Left lung (tissue), 10 donors: ENCODE results near the gene AP2S1. TPM values are rescaled to one million over a fixed set of nuclear protein-coding genes. Genes with fewer than 3 reads are reported as not detected.
"Not testable (repeated sequence)": the region's sequence is repeated elsewhere in the genome, so short reads cannot be mapped to it uniquely, and the experiment has no call there.

Experiments used
- ATAC-seq: fragments of 200-7000 bp; cut with Tn5 transposase; one replicate; pipeline ENCODE4 v1.9.1; 2020; ENCODE audit warnings: moderate library complexity
- DNase-seq, 4 donors: peaks; one replicate each; pipeline ENCODE4 v3.0.0-alpha.2; 2013 to 2020
- H3K27ac ChIP-seq, 2 donors: fragments of 200-600 bp; sonication (generic) in 1 of 2; one replicate each; pipeline versions ENCODE4 v1.5.0 to v1.8.0; 2020 to 2021
- H3K27me3 ChIP-seq, 2 donors: fragments of 200-600 bp; sonication (generic) in 1 of 2; one replicate each; pipeline versions ENCODE4 v1.5.0 to v1.8.0; 2020 to 2021
- H3K36me3 ChIP-seq, 2 donors: fragments of 200-600 bp; sonication (generic) in 1 of 2; one replicate each; pipeline versions ENCODE4 v1.5.0 to v1.8.0; 2020 to 2021
- H3K4me1 ChIP-seq, 2 donors: fragments of 200-600 bp; one replicate each; pipeline ENCODE4 v1.8.0; 2021
- H3K4me3 ChIP-seq, 2 donors: fragments of 200-600 bp; sonication (generic) in 1 of 2; one replicate each; pipeline versions ENCODE4 v1.5.0 to v1.8.0; 2020 to 2021; ENCODE audit warnings: mild to moderate bottlenecking in 1 of 2
- H3K9me3 ChIP-seq, 2 donors: fragments of 200-600 bp; sonication (generic) in 1 of 2; one replicate each; pipeline versions ENCODE4 v1.5.0 to v1.8.0; 2020 to 2021
- intact Hi-C, 2 donors: fragments of 100-400 bp; cut with DNase I; formaldehyde crosslinking; loops; one replicate each; pipeline versions ENCODE4 v1.11.2 to v1.14.2; 2022
- polyA plus RNA-seq, 6 donors: library from polyadenylated mRNA; unstranded; fragments of 120-200 nt; gene quantifications; one replicate each; pipeline ENCODE4 v1.2.1, GENCODE V29; 2013; ENCODE audit not compliant: insufficient read length in 6 of 6
- total RNA-seq, 2 donors: library from RNA; stranded (reverse); fragmentation: NEBNext Ultra II Directional; extraction: Animal tissue kit (Norgen Biotek cat#: 25700); gene quantifications; one replicate each; pipeline ENCODE4 v1.2.1, GENCODE V29; 2021
- TF ChIP-seq, protein P1 (sequence below), 2 donors: fragments of 200-600 bp; sonication (generic) in 1 of 2; IDR thresholded peaks; one replicate each; pipeline versions ENCODE4 v1.5.0 to v1.8.0; 2021; ENCODE audit warnings: antibody characterized with exemption in 2 of 2
- donor health status: DM: no; HTN: yes; CAD: no.
- donor health status: DM: no; HTN: no; CAD: no.

AP2S1 gene
- total and polyA plus RNA-seq, 8 donors: 92.3 to 163 (median 113) TPM

DNA sequence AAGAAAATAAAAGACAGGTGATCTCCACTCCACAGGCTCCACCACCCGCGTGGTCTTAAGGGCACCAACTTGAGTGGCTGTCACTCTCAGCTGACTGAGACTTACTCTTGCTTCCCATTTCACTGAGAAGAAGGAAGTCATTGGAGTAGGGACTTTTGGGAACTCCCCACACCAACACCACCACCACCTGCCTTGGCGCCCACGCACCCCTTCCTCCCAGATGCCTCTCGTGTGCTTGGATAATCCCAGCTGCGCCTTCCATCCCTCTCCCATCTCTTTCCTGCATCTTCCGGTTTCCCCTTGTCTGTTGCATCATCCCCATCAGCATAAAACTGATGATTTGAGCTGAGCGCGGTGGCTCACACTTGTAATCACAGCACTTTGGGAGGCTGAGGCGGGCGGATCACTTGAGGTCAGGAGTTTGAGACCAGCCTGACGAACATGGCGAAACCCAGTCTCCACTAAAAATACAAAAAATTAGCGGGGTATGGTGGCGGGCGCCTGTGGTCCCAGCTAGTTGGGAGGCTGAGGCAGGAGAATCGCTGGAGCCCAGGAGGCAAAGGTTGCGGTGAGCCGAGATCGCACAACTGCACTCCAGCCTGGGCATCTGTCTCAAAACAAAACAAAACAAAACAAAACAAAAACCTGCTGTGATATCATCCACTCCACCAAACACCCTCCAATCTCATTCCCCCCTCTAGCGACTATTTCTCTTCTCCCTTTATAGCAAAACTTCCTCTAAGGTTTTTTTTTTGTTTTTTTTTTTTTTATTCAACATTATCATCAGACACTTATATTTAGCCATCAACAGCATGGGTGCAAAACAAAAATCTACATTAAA is 25.5 kb downstream of the AP2S1 start:
- intact Hi-C loops: no loop called here
- TF ChIP-seq, protein P1, sequence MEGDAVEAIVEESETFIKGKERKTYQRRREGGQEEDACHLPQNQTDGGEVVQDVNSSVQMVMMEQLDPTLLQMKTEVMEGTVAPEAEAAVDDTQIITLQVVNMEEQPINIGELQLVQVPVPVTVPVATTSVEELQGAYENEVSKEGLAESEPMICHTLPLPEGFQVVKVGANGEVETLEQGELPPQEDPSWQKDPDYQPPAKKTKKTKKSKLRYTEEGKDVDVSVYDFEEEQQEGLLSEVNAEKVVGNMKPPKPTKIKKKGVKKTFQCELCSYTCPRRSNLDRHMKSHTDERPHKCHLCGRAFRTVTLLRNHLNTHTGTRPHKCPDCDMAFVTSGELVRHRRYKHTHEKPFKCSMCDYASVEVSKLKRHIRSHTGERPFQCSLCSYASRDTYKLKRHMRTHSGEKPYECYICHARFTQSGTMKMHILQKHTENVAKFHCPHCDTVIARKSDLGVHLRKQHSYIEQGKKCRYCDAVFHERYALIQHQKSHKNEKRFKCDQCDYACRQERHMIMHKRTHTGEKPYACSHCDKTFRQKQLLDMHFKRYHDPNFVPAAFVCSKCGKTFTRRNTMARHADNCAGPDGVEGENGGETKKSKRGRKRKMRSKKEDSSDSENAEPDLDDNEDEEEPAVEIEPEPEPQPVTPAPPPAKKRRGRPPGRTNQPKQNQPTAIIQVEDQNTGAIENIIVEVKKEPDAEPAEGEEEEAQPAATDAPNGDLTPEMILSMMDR (IDR thresholded peaks at IDR 0.05): no peak
- Histone ChIP-seq H3K4me1 (peaks cover 2 to 23% of the 10 kb centered on the region in 2 donors), H3K4me3 (no peak overlapping the region), H3K36me3 (no peaks in the 10 kb centered on the region), H3K27ac (peak overlapping the region; percentile 44 to 78), H3K9me3 (no peaks in the 10 kb centered on the region), H3K27me3 (no peaks in the 10 kb centered on the region)
- ATAC-seq (peak; percentile 66), DNase-seq (peak in 1 of 4 donors; percentile 65)

DNA sequence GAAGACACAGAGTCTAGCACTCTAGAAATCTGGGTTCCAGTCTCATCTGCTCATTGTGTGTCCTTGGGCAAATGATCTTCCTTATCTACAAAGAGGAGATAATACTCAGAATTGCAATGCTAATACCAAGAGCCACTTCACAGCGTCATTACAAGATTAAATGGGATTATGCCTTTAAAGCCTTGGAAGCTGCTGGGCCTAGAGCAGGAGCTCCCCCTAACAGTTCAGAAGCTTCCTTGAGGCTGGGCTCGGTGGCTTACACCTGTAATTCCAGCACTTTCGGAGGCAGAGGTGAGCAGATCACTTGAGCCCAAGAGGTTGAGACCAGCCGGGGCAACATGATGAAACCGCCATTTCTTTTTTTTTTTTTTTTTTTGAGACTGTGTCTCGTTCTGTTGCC is 27.6 kb downstream of the AP2S1 start:
- no peak for ATAC-seq
- TF ChIP-seq, protein P1 (IDR thresholded peaks at IDR 0.05): no peak
- Histone ChIP-seq H3K27ac (no peak overlapping the region), H3K4me1 (peaks cover 0 to 23% of the 10 kb centered on the region in 2 donors), H3K27me3 (no peaks in the 10 kb centered on the region), H3K9me3 (no peaks in the 10 kb centered on the region), H3K36me3 (no peaks in the 10 kb centered on the region), H3K4me3 (no peak overlapping the region)
- intact Hi-C loops: no loop called here
- DNase-seq: no peak

DNA sequence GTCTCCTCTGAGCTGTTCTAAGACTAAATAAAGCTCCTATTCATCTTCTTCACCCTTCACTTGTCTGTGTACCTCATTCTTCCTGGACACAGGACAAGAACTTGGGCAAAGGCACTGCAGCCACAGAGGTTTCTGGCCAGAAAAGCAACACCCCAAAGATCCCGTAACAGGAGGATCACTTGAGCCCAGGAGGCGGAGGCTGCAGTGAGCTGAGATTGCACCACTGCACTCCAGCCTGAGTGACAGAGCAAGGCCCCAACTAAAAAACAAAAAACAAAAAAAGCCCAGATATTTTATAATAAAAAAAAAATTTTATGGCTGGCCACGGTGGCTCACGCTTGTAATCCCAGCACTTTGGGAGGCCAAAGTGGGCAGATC is 28.2 kb downstream of the AP2S1 start:
- H3K27me3 ChIP-seq, DNase-seq, H3K4me3 ChIP-seq, H3K36me3 ChIP-seq, H3K9me3 ChIP-seq, intact Hi-C loops: not testable (repeated sequence)
- peak; percentile 47 for ATAC-seq
- Histone ChIP-seq H3K27ac (peak overlapping the region in 1 of 2 donors; percentile 45), H3K4me1 (peaks cover 0 to 23% of the 10 kb centered on the region in 2 donors)

DNA sequence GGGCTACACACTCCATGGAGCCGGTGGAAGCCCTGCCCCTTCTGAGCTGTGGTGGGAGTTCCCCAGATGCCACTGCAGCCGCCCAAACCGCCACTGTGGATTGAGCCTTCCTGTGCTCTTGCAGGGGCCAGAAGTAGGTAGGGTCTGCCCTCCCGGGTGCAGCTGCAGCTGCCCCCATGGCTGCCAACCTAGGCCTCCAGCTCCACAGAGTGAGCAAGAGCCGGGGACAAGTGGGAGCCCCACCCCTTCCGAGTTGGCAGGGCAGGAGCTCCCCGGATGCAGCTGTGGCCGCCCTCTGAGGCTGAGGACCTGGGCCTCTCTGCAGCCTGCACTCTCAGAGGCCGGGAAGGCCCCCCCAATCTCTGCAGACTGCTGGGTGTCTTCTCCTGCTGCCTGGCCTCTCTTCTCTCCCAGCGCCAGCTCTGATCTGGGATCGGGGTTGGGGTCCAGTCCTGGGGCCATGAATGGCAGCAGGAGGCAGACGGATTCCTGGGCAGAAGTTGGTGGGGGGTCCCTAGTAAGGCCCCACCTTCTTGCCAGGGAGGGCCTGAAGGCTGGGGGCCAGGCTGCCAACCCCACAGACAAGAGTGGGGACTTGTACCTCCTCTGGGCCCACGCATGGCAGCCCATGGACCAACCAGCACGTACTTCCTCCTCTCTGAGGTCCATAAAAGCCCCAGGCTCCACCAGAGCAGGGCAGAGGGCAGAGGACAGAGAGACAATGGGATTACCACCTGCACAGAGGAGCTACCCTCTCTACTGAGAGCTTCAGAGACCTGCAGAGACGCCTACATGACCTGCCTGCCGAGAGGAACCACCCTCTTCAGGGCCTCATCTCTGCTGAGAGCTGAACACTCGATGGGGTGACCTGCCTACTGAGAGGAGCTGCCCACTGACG is 28.9 kb downstream of the AP2S1 start:
- intact Hi-C loops: no loop called here
- DNase-seq (no peak), ATAC-seq (peak; percentile 42)
- H3K27me3 ChIP-seq: no peaks in the 10 kb centered on the region
- no peaks in the 10 kb centered on the region for H3K9me3 ChIP-seq
- H3K36me3 ChIP-seq: no peaks in the 10 kb centered on the region
- H3K4me1 ChIP-seq: peaks cover 0 to 23% of the 10 kb centered on the region in 2 donors
- H3K4me3 ChIP-seq: no peak overlapping the region
- peak overlapping the region in 1 of 2 donors; percentile 45 for H3K27ac ChIP-seq
- TF ChIP-seq, protein P1 (IDR thresholded peaks at IDR 0.05): no peak

DNA sequence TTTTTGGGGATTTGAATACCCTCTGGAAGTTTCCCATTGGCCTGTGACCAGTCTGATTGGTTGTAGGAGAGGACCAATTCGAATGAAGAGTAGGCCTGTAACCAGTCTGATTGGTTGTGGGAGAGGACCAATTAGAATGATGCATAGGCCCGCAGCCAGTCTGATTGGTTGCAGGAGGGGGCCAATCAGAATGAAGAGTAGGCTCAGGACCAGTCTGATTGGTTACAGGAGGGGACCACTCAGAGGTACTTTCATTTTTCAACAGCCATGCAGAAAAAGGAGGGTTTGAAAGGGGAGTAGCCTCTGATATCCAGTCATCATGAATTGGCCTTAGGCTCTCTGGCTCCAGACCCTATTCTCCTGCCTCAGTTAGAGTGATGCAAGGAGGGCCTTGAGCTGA is 31.8 kb downstream of the AP2S1 start:
- Histone ChIP-seq H3K4me3 (no peak overlapping the region), H3K36me3 (no peaks in the 10 kb centered on the region), H3K27me3 (no peaks in the 10 kb centered on the region), H3K4me1 (peaks cover 0 to 24% of the 10 kb centered on the region in 2 donors), H3K9me3 (no peaks in the 10 kb centered on the region), H3K27ac (no peak overlapping the region)
- TF ChIP-seq, protein P1 (IDR thresholded peaks at IDR 0.05): no peak
- no peak for ATAC-seq
- intact Hi-C loops: no loop called here
- no peak for DNase-seq
